BJ (cell line): ENCODE data around the gene PROSER2. TPM values are rescaled to one million over a fixed set of nuclear protein-coding genes. Genes with fewer than 3 reads are reported as not detected.

Experiments used
- CTCF ChIA-PET: fragments of 350-600 bp; formaldehyde crosslinking; extraction: SDS; loops from one replicate; lab custom pipeline; 2021; ENCODE audit warnings: antibody characterized with exemption, inconsistent platforms; lab: Yijun Ruan, JAX
- POLR2A ChIA-PET: fragments of 300-600 bp; sonication (Branson Sonifier 250); formaldehyde crosslinking; extraction: SDS; loops from one replicate; lab custom pipeline; 2021; ENCODE audit warnings: antibody characterized with exemption; lab: Charles Lee
- DNase-seq: peaks from one replicate; pipeline ENCODE4 v3.0.0-alpha.2; 2011; ENCODE audit warnings: low read depth
- H3K27me3 ChIP-seq: 2 replicates; pipeline ENCODE4 v1.6.0; 2011; ENCODE audit warnings: low read length; ENCODE audit not compliant: control insufficient read depth, insufficient read depth
- H3K36me3 ChIP-seq: 2 replicates; pipeline ENCODE4 v1.5.1; 2011; ENCODE audit warnings: low read length; ENCODE audit not compliant: control insufficient read depth, insufficient read depth
- H3K4me3 ChIP-seq: 2 replicates; pipeline ENCODE4 v1.5.1; 2011; ENCODE audit warnings: low read depth, mild to moderate bottlenecking, control low read depth, low read length
- polyA plus RNA-seq: library from polyadenylated mRNA; depleted of rRNA; stranded (reverse); fragments of >200 nt; gene quantifications from 2 replicates; pipeline ENCODE4 v1.2.3, GENCODE V29; 2011
- TF ChIP-seq, protein P1 (sequence below): IDR thresholded peaks from 2 replicates; pipeline ENCODE4 v1.5.1; 2011; ENCODE audit warnings: low read depth, mild to moderate bottlenecking, control low read depth, inconsistent platforms, low read length, moderate library complexity; ENCODE audit not compliant: insufficient read depth

Gene PROSER2
- polyA plus RNA-seq, 1 experiment, result 1.2 TPM

DNA sequence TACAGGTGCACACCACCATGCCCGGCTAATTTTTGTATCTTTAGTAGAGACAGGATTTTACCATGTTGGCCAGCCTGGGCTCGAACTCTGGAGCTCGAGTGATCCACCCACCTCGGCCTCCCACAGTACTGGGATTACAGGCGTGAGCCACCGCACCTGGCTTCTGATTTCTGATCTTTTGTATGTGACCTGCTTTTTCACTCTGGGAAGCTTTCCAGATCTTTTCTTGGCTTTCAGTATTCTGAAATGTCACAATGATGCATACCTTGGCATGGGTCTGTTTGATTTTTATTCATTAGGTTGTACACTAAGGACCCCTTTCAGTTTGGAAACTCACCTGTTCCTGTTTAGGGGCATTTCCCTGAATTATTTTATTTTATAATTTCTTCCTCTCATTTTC, 41.6 kb downstream of the PROSER2 start:
- DNase-seq, result no peak
- ChIA-PET POLR2A (interaction anchor here (0.6 kb wide), 1 partner anchor 10 kb away, joined by 3 read pairs; no protein-coding TSS in a partner anchor), CTCF (no interaction called here)
- Histone ChIP-seq H3K4me3 (no peak overlapping the region), H3K27me3 (no peaks in the 10 kb centered on the region), H3K36me3 (no peaks in the 10 kb centered on the region)
- TF ChIP-seq, protein P1, sequence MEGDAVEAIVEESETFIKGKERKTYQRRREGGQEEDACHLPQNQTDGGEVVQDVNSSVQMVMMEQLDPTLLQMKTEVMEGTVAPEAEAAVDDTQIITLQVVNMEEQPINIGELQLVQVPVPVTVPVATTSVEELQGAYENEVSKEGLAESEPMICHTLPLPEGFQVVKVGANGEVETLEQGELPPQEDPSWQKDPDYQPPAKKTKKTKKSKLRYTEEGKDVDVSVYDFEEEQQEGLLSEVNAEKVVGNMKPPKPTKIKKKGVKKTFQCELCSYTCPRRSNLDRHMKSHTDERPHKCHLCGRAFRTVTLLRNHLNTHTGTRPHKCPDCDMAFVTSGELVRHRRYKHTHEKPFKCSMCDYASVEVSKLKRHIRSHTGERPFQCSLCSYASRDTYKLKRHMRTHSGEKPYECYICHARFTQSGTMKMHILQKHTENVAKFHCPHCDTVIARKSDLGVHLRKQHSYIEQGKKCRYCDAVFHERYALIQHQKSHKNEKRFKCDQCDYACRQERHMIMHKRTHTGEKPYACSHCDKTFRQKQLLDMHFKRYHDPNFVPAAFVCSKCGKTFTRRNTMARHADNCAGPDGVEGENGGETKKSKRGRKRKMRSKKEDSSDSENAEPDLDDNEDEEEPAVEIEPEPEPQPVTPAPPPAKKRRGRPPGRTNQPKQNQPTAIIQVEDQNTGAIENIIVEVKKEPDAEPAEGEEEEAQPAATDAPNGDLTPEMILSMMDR, result no peak

DNA sequence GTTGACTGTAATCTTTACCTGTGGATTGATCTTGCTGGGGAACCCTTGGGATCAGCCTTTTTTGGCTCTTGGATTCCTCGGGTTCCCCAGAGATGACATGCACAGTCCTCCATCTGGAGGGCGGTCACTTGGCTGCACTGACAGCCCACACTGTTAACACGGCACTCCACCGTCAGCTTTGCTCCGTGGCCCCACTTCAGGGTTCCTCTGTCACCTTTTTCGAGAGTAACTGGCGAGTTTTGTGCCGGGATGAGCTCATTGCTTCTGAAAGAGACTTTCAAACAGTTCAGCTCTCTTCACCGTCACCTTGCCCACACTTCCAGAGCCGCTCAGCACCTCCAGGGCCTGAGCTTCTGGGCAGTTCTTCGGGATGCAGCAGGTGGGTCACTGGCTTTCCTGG, 42.4 kb downstream of the PROSER2 start:
- Histone ChIP-seq H3K36me3 (no peaks in the 10 kb centered on the region), H3K4me3 (no peak overlapping the region), H3K27me3 (no peaks in the 10 kb centered on the region)
- DNase-seq, result no peak
- CTCF ChIA-PET, result no interaction called here
- TF ChIP-seq, protein P1, result no peak
- POLR2A ChIA-PET, result no interaction called here

DNA sequence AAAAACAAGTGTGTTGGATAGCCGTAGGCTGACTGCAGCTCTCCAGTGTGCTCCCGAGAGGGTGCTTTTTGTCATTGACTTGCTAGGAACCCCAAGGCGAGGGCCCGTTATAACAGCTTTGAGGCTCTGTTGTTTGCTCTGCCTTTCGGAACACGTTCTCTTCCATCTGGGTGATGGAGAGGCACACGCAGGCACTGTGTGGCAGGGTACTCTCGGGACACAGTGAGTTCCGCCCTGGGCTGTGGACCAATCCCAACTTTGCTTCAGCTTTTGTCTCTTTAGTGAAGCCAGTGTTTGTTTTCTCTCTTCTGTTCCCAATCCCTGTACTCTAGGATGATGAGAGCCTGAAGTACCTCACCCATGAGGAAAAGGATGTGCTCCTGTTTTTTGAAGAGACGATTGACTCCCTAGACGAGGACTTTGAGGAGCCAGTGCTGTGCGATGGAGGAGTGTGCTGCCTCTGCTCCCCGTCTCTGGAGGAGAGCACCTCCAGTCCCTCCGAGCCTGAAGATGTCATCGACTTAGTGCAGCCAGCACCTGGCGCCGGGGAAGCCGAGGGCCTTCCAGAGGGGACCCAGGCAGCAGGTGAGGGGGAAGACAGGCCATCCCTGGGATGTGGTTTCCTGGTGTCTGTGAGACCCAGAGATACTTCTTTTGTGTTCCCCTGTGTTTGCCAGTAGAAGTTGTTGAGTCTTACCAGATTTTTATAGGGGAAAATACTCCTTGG, 43.2 kb downstream of the PROSER2 start:
- DNase-seq, result no peak
- ChIA-PET CTCF (no interaction called here), POLR2A (no interaction called here)
- Histone ChIP-seq H3K36me3 (no peaks in the 10 kb centered on the region), H3K4me3 (no peak overlapping the region), H3K27me3 (no peaks in the 10 kb centered on the region)
- TF ChIP-seq, protein P1, result no peak

DNA sequence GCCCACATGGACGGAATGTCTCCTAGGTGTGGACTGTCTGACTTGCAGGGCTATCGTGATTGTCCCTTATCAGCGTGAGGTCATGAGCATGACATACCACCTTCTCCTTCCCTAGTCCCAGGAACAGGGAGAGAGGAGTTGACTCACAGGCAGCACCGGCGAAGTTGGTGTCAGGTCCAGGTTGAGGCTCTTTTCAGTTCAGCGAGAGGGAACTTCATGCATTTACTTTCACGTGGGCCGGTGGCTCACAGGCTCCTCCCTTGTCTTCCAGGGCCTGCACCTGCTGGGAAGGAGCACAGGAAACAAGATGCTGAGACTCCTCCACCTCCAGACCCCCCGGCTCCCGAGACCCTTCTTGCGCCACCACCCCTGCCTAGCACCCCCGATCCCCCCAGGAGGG, 46.1 kb downstream of the PROSER2 start:
- no peak for DNase-seq
- Histone ChIP-seq H3K4me3 (no peak overlapping the region), H3K36me3 (no peaks in the 10 kb centered on the region), H3K27me3 (no peaks in the 10 kb centered on the region)
- POLR2A ChIA-PET, result no interaction called here
- CTCF ChIA-PET, result no interaction called here
- TF ChIP-seq, protein P1, result no peak

DNA sequence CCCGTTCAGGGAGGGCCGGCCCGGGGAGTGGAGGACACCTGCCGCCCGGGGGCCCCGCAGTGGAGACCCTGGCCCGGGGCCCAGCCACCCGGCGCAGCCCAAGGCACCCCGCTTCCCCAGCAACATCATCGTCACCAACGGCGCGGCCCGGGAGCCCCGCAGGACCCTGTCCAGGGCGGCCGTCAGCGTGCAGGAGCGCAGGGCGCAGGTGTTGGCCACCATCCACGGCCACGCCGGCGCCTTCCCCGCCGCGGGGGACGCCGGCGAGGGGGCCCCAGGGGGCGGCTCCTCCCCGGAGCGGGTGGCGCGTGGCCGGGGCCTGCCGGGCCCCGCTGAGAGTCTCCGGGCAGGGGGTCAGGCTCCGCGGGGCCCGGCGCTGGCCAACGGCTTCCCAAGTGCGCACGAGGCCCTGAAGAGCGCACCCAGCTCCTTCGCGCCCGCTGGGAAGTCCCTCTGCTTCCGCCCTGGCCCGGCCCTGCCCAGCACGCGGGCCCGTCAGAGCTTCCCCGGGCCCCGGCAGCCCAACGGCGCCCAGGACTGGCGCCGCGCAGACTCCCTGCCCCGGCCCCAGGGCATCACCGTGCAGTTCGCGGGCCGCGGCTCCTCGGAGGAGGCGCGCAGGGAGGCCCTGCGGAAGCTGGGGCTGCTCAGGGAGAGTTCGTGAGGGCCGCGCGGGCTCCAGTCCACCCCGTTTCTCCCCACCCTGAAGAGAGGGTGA, 46.7 kb downstream of the PROSER2 start:
- no peak for DNase-seq
- H3K36me3 ChIP-seq, result no peaks in the 10 kb centered on the region
- ChIA-PET POLR2A (no interaction called here), CTCF (interaction anchor here (1.2 kb wide), 1 partner anchor 112 kb away, joined by 3 read pairs; no protein-coding TSS in a partner anchor)
- H3K4me3 ChIP-seq, result no peak overlapping the region
- TF ChIP-seq, protein P1, result no peak
- H3K27me3 ChIP-seq, result no peaks in the 10 kb centered on the region
